SKM-1 treated with dmso at 0.1 percent for 144 hours (cell line): ENCODE data around the gene GFOD1.

Source experiments
- DNase-seq: peaks from one replicate; lab custom pipeline; 2025; ENCODE audit not compliant: unreplicated experiment; lab: John Stamatoyannopoulos, UW

Gene GFOD1

GRCh38 chr6:13427316-13427715 lies 60.1 kb downstream of the GFOD1 start:
- no peak for DNase-seq

- no peak for DNase-seq
Measured at GRCh38 chr6:13425943-13426931, 61.2 kb downstream of the GFOD1 start.

GRCh38 chr6:13425270-13425873 lies 62.0 kb downstream of the GFOD1 start:
- DNase-seq, result no peak

GRCh38 chr6:13423252-13423651 lies 64.1 kb downstream of the GFOD1 start:
- no peak for DNase-seq

GRCh38 chr6:13422681-13423221 lies 64.6 kb downstream of the GFOD1 start:
- DNase-seq, result no peak

- no peak for DNase-seq
Measured at GRCh38 chr6:13421425-13422059, 65.9 kb downstream of the GFOD1 start.

- no peak for DNase-seq
Measured at GRCh38 chr6:13420269-13420668, 67.1 kb downstream of the GFOD1 start.

GRCh38 chr6:13419422-13420195 lies 67.8 kb downstream of the GFOD1 start:
- DNase-seq, result no peak

GRCh38 chr6:13418844-13419243 lies 68.6 kb downstream of the GFOD1 start:
- DNase-seq, result no peak

GRCh38 chr6:13417954-13418353 lies 69.4 kb downstream of the GFOD1 start:
- DNase-seq, result no peak

- DNase-seq, result no peak
Measured at GRCh38 chr6:13417431-13417830, 70.0 kb downstream of the GFOD1 start.

- DNase-seq, result no peak
Measured at GRCh38 chr6:13415283-13415682, 72.1 kb downstream of the GFOD1 start.

- DNase-seq, result no peak
Measured at GRCh38 chr6:13413900-13414555, 73.4 kb downstream of the GFOD1 start.

GRCh38 chr6:13413466-13413862 lies 73.9 kb downstream of the GFOD1 start:
- no peak for DNase-seq

GRCh38 chr6:13412639-13413465 lies 74.5 kb downstream of the GFOD1 start:
- no peak for DNase-seq

GRCh38 chr6:13412211-13412610 lies 75.2 kb downstream of the GFOD1 start:
- no peak for DNase-seq

GRCh38 chr6:13411484-13411883 lies 75.9 kb downstream of the GFOD1 start:
- no peak for DNase-seq

- DNase-seq, result no peak
Measured at GRCh38 chr6:13409991-13410390, 77.4 kb downstream of the GFOD1 start.
